ENCODE measurements around the gene GAP43. TPM values are rescaled to one million over a fixed set of nuclear protein-coding genes. Genes with fewer than 3 reads are reported as not detected.

GAP43 gene
- total RNA-seq, 6 experiments from 2014 or later: not detected

- H3K4me1 ChIP-seq: peaks cover 0 to 3% (median 0%) of the 10 kb centered on the region in 4 donors
- ATAC-seq (no peak), DNase-seq (no peak)
- no peak overlapping the region for H3K4me3 ChIP-seq
- no peak overlapping the region for H3K27ac ChIP-seq
- intact Hi-C loops (cut with DNase I): no loop called here
- no peaks in the 10 kb centered on the region for H3K36me3 ChIP-seq
- no peaks in the 10 kb centered on the region for H3K9me3 ChIP-seq
- no peak for TF ChIP-seq POLR2A (IDR thresholded peaks at IDR 0.05)
- H3K27me3 ChIP-seq: no peaks in the 10 kb centered on the region
Measured at GRCh38 chr3:115699706-115700105, 76.4 kb downstream of the GAP43 start.

- TF ChIP-seq POLR2A (IDR thresholded peaks at IDR 0.05) (no peak), CTCF (IDR thresholded peaks at IDR 0.05) (no peak)
- DNase-seq: no peak
- Histone ChIP-seq H3K4me3 (no peak overlapping the region), H3K9me3 (no peaks in the 10 kb centered on the region), H3K36me3 (no peaks in the 10 kb centered on the region), H3K4me1 (peaks cover 0 to 22% (median 0%) of the 10 kb centered on the region in 4 donors), H3K27me3 (no peaks in the 10 kb centered on the region), H3K27ac (no peak overlapping the region)
- 84% methylated on average over 2 of the region's 2 CpGs for WGBS (ENCODE audit: insufficient coverage, low coverage, low lambda C conversion rate, missing lambda C conversion rate)
- ATAC-seq: no peak
- intact Hi-C loops (cut with DNase I): no loop called here
Measured at GRCh38 chr3:115702598-115702997, 79.3 kb downstream of the GAP43 start.

- ATAC-seq: peak in 3 of 4 donors; percentile 53 to 84 (median 76)
- intact Hi-C loops (cut with DNase I): no loop called here
- H3K27me3 ChIP-seq: no peaks in the 10 kb centered on the region
- H3K27ac ChIP-seq: no peak overlapping the region
- no peak overlapping the region for H3K4me3 ChIP-seq
- TF ChIP-seq CTCF (IDR thresholded peaks at IDR 0.05) (no peak), POLR2A (IDR thresholded peaks at IDR 0.05) (no peak)
- WGBS (ENCODE audit: insufficient coverage, low coverage, low lambda C conversion rate, missing lambda C conversion rate): 42% methylated on average over 4 of the region's 4 CpGs
- H3K9me3 ChIP-seq: no peaks in the 10 kb centered on the region
- peaks cover 0 to 22% (median 0%) of the 10 kb centered on the region in 4 donors for H3K4me1 ChIP-seq
- no peak for DNase-seq
- no peaks in the 10 kb centered on the region for H3K36me3 ChIP-seq
Measured at GRCh38 chr3:115704661-115705338, 81.5 kb downstream of the GAP43 start.

- no peak for TF ChIP-seq CTCF (IDR thresholded peaks at IDR 0.05)
- TF ChIP-seq POLR2A (IDR thresholded peaks at IDR 0.05): no peak
- H3K9me3 ChIP-seq: no peaks in the 10 kb centered on the region
- ATAC-seq: peak in 3 of 4 donors; percentile 68 to 75 (median 69)
- no peaks in the 10 kb centered on the region for H3K36me3 ChIP-seq
- H3K27me3 ChIP-seq: no peaks in the 10 kb centered on the region
- H3K4me3 ChIP-seq: no peak overlapping the region
- DNase-seq: no peak
- peaks cover 0 to 26% (median 0%) of the 10 kb centered on the region in 4 donors for H3K4me1 ChIP-seq
- peak overlapping the region in 1 of 3 donors; percentile 10 for H3K27ac ChIP-seq
- intact Hi-C loops (cut with DNase I): no loop called here
- WGBS (ENCODE audit: insufficient coverage, low coverage, low lambda C conversion rate, missing lambda C conversion rate): 34% methylated on average over 3 of the region's 3 CpGs
Measured at GRCh38 chr3:115706311-115706829, 83.1 kb downstream of the GAP43 start.

- H3K36me3 ChIP-seq: no peaks in the 10 kb centered on the region
- no peak for DNase-seq
- 76% methylated on average over 2 of the region's 2 CpGs for WGBS (ENCODE audit: insufficient coverage, low coverage, low lambda C conversion rate, missing lambda C conversion rate)
- no peak overlapping the region for H3K27ac ChIP-seq
- no peak overlapping the region for H3K4me3 ChIP-seq
- no peaks in the 10 kb centered on the region for H3K27me3 ChIP-seq
- intact Hi-C loops (cut with DNase I): no loop called here
- peaks cover 0 to 29% (median 0%) of the 10 kb centered on the region in 4 donors for H3K4me1 ChIP-seq
- no peak for ATAC-seq
- no peaks in the 10 kb centered on the region for H3K9me3 ChIP-seq
- TF ChIP-seq POLR2A (IDR thresholded peaks at IDR 0.05): no peak
- no peak for TF ChIP-seq CTCF (IDR thresholded peaks at IDR 0.05)
Measured at GRCh38 chr3:115708540-115708939, 85.2 kb downstream of the GAP43 start.
